ENCODE measurements around the gene TEX2. TPM values are rescaled to one million over a fixed set of nuclear protein-coding genes. Genes with fewer than 3 reads are reported as not detected.
A peak's percentile ranks its signal among the peaks of the same experiment; 100 is the strongest.

The TEX2 gene
- total and polyA plus RNA-seq, 2 of the 13 experiments (the other 11 are each of a cell fraction or from before 2014, with no cell fraction given), result 21.4 to 37.7 TPM

- DNase-seq (ENCODE audit: low spot score), result peak; percentile 37
- no peaks in the 10 kb centered on the region for H3K9me3 ChIP-seq (ENCODE audit: low read length)
- ATAC-seq, result peak; percentile 86
- no peak overlapping the region for H3K4me3 ChIP-seq (replicated peaks in 1 of 3; ENCODE audit: insufficient read depth in 1 of 3, low read depth in 2 of 3, low read length in 3 of 3)
- TF ChIP-seq ZNF780A (CRISPR knock-in tag; IDR thresholded peaks at IDR 0.05), result no peak
- TF ChIP-seq ZBTB7A (CRISPR knock-in tag; IDR thresholded peaks at IDR 0.05), result no peak
- TF ChIP-seq FOXA3 (CRISPR knock-in tag; IDR thresholded peaks at IDR 0.05), result no peak
- no peak for TF ChIP-seq ZIK1 (CRISPR knock-in tag; IDR thresholded peaks at IDR 0.05; ENCODE audit: borderline replicate concordance, low read depth)
- no peak for TF ChIP-seq ZNF460 (CRISPR knock-in tag; IDR thresholded peaks at IDR 0.05; ENCODE audit: borderline replicate concordance)
- no peak for TF ChIP-seq ZNF543 (CRISPR knock-in tag; IDR thresholded peaks at IDR 0.05)
- TF ChIP-seq THAP8 (CRISPR knock-in tag; IDR thresholded peaks at IDR 0.05; ENCODE audit: borderline replicate concordance), result no peak
- no peak for TF ChIP-seq ZNF362 (CRISPR knock-in tag; IDR thresholded peaks at IDR 0.05; ENCODE audit: borderline replicate concordance)
- no peak for TF ChIP-seq SRF (IDR thresholded peaks at IDR 0.05; ENCODE audit: low read depth, low read length)
- TF ChIP-seq SNAI1 (CRISPR knock-in tag; IDR thresholded peaks at IDR 0.05; ENCODE audit: borderline replicate concordance), result no peak
- peaks cover 3 to 5% of the 10 kb centered on the region in 2 experiments; a peak in 3 of 5 replicates for H3K36me3 ChIP-seq (replicated peaks in 1 of 2; ENCODE audit: control insufficient read depth in 1 of 2, insufficient read depth in 2 of 2, low read length in 2 of 2)
- WGBS (ENCODE audit: low lambda C conversion rate), result 89% methylated on average over 9 of the region's 9 CpGs
- H3K4me1 ChIP-seq (ENCODE audit: insufficient read depth, low read length), result peaks cover 14% of the 10 kb centered on the region
- H3K27me3 ChIP-seq (ENCODE audit: control insufficient read depth in 1 of 2, insufficient read depth in 2 of 2, low read length in 2 of 2), result no peaks in the 10 kb centered on the region
- no peak overlapping the region for H2AFZ ChIP-seq (ENCODE audit: low read length)
- no peaks in the 10 kb centered on the region for H4K20me1 ChIP-seq (ENCODE audit: insufficient read depth, low read length)
- CTCF ChIA-PET (ENCODE audit: low intra/inter-chr PET ratio, low total read pairs), result no interaction called here
- H3K9ac ChIP-seq (ENCODE audit: insufficient read depth, low read depth, low read length), result no peak overlapping the region
- intact Hi-C loops (cut with micrococcal nuclease; ENCODE audit: unreplicated experiment) (no loop called here), in situ Hi-C loops (cut with HindIII; ENCODE audit: extremely low pct_ligation_motif_present, low pct_unique_long_range_greater_than_20kb) (no loop called here)
- FAIRE-seq, result peak; percentile 8
- BruUV-seq (replicated peaks), result no TSS peak
- POLR2A ChIA-PET, result interaction anchor here (1.1 kb wide), 1 partner anchor 91 kb away, joined by 4 read pairs; no protein-coding TSS in a partner anchor
- H3K27ac ChIP-seq (ENCODE audit: extremely low read length, insufficient read depth, low read length), result no peak overlapping the region
- peaks cover 61% of the 10 kb centered on the region for H3K79me2 ChIP-seq (ENCODE audit: insufficient read depth, low read length)
- no peak overlapping the region for H3K4me2 ChIP-seq (ENCODE audit: low read depth, low read length)
Measured at GRCh38 chr17:64236827-64237403, 26.1 kb downstream of the TEX2 start.

All from HepG2 (cell line).